K562 (cell line): ENCODE data around the gene ZNRD2. TPM values are rescaled to one million over a fixed set of nuclear protein-coding genes. Genes with fewer than 3 reads are reported as not detected.

ENCODE experiments used
- ATAC-seq: fragments of 200-7000 bp; cut with Tn5 transposase; 3 replicates; pipeline ENCODE4 v1.9.1; 2020; ENCODE audit warnings: moderate library complexity
- BruUV-seq: library from RNA; stranded (reverse); fragments of 400-500 nt; replicated peaks from 2 replicates; lab custom pipeline; 2021; lab: Mats Ljungman, UMichigan
- CTCF ChIA-PET: fragments of 300-600 bp; formaldehyde crosslinking; extraction: SDS; loops from one replicate; lab custom pipeline; 2021; ENCODE audit warnings: low intra/inter-chr PET ratio; lab: Yijun Ruan, JAX
- POLR2A ChIA-PET: fragments of 300-600, 350-650 bp; sonication (Branson Sonifier 250); formaldehyde crosslinking; extraction: SDS; loops from one replicate; lab custom pipeline; 2021; ENCODE audit warnings: antibody characterized with exemption, inconsistent platforms; lab: Yijun Ruan, JAX
- DNase-seq, 4 experiments: peaks; one replicate each; pipeline versions ENCODE4 v3.0.0 to v3.0.0-alpha.2; 2011 to 2018; ENCODE audit warnings: low spot score in 3 of 4, mixed read lengths in 3 of 4; ENCODE audit errors: extremely low read depth in 1 of 4
- FAIRE-seq: peaks from 2 replicates; lab custom pipeline; 2011; peaks lifted over from hg19 to GRCh38; lab: Jason Lieb, UNC
- H2AFZ ChIP-seq: 2 replicates; pipeline ENCODE4 v1.6.0; 2011; ENCODE audit warnings: low read depth, low read length, control low read depth, inconsistent platforms
- H3K27ac ChIP-seq: fragments of 200-600 bp; 3 replicates; pipeline ENCODE4 v1.8.0; 2011; ENCODE audit warnings: low read depth, mild to moderate bottlenecking, control low read depth, inconsistent platforms, low read length, moderate library complexity, mixed read lengths; ENCODE audit errors: extremely low read depth
- H3K27me3 ChIP-seq, 2 experiments: fragments of 300-600 bp in 1 of 2; 2 replicates in 1 of 2; 3 replicates in 1 of 2; pipeline versions ENCODE4 v1.6.0 to v1.8.0; 2011; ENCODE audit warnings: inconsistent platforms in 2 of 2, low read length in 2 of 2, mild to moderate bottlenecking in 1 of 2, mixed read lengths in 1 of 2, moderate library complexity in 1 of 2; ENCODE audit not compliant: control insufficient read depth in 2 of 2, insufficient read depth in 2 of 2
- H3K36me3 ChIP-seq: fragments of 300-600 bp; 3 replicates; pipeline ENCODE4 v1.8.0; 2011; ENCODE audit warnings: mild to moderate bottlenecking, low read length, inconsistent platforms; ENCODE audit not compliant: control insufficient read depth, insufficient read depth
- H3K4me1 ChIP-seq, 2 experiments: fragments of 200-600 bp in 1 of 2; replicated peaks in 1 of 2; 2 replicates in 1 of 2; 3 replicates in 1 of 2; pipeline versions ENCODE4 v1.5.1 to v1.8.0; 2011; ENCODE audit warnings: inconsistent platforms in 2 of 2, low read length in 2 of 2, mild to moderate bottlenecking in 1 of 2, mixed read lengths in 1 of 2, moderate library complexity in 1 of 2; ENCODE audit not compliant: control insufficient read depth in 2 of 2, insufficient read depth in 2 of 2
- H3K4me2 ChIP-seq: 2 replicates; pipeline ENCODE4 v1.6.1; 2011; ENCODE audit warnings: low read length, control low read depth, inconsistent platforms, mixed read lengths; ENCODE audit not compliant: insufficient read depth
- H3K4me3 ChIP-seq: fragments of 200-600 bp; sonication (generic), shearing (Covaris generic); 2 replicates; pipeline ENCODE4 v1.5.1; 2016; ENCODE audit warnings: control low read depth, inconsistent platforms
- H3K79me2 ChIP-seq: fragments of 200-600 bp; 3 replicates; pipeline ENCODE4 v1.8.0; 2011; ENCODE audit warnings: low read length, inconsistent platforms; ENCODE audit not compliant: control insufficient read depth, insufficient read depth
- H3K9ac ChIP-seq, 2 experiments: 2 replicates each; pipeline versions ENCODE4 v1.6.0 to v1.6.1; 2011; ENCODE audit warnings: low read depth in 2 of 2, low read length in 2 of 2, control low read depth in 1 of 2, inconsistent platforms in 1 of 2, mild to moderate bottlenecking in 1 of 2, mixed read lengths in 1 of 2; ENCODE audit not compliant: insufficient read depth in 1 of 2
- H3K9me1 ChIP-seq: one replicate; pipeline ENCODE4 v1.6.0; 2011; ENCODE audit warnings: inconsistent platforms, mild to moderate bottlenecking, low read length, moderate library complexity; ENCODE audit not compliant: control insufficient read depth, insufficient read depth
- H3K9me3 ChIP-seq: replicated peaks from 2 replicates; pipeline ENCODE4 v1.5.1; 2011; ENCODE audit warnings: low read depth, low read length, inconsistent platforms; ENCODE audit not compliant: control insufficient read depth, insufficient read depth
- H4K20me1 ChIP-seq: replicated peaks from 2 replicates; pipeline ENCODE4 v1.6.1; 2011; ENCODE audit warnings: low read length, inconsistent platforms, mixed read lengths; ENCODE audit not compliant: control insufficient read depth, insufficient read depth
- ATF1 ChIP-seq, 2 experiments: fragments of 450-650 bp in 1 of 2; IDR thresholded peaks; 2 replicates each; pipeline ENCODE4 v1.6.1; 2016; ENCODE audit warnings: missing compliant biosample characterization in 1 of 2, missing genetic modification characterization in 1 of 2
- CHD2 ChIP-seq: IDR thresholded peaks from 2 replicates; pipeline ENCODE4 v1.6.1; 2011; ENCODE audit warnings: low read depth, low read length
- EP400 ChIP-seq: fragments of 450-650 bp; IDR thresholded peaks from 2 replicates; pipeline ENCODE4 v1.6.1; 2017; ENCODE audit warnings: antibody characterized with exemption, mild to moderate bottlenecking, moderate library complexity
- FOXK1 ChIP-seq: sonication (generic); formaldehyde crosslinking; IDR thresholded peaks from 2 replicates; pipeline ENCODE4 v1.8.0; 2022; ENCODE audit warnings: missing genetic modification reagents, mild to moderate bottlenecking, borderline replicate concordance
- RBFOX2 ChIP-seq: fragments of 200-400 bp; formaldehyde crosslinking; IDR thresholded peaks from 2 replicates; pipeline ENCODE4 v1.6.1; 2017; ENCODE audit warnings: low read depth, mild to moderate bottlenecking, low read length, moderate library complexity
- SMAD4 ChIP-seq: fragments of 250-450 bp; sonication (Bioruptor Pico); conservative IDR thresholded peaks from 2 replicates; pipeline ENCODE4 v1.8.0; 2021; ENCODE audit warnings: inconsistent platforms, mild to moderate bottlenecking, moderate library complexity
- WGBS: fragments of 100-300 bp; shearing (Covaris generic); methylation state at CpG from one replicate; pipeline ENCODE4 v1.1.6; 2016; ENCODE audit warnings: low coverage, mixed read lengths; ENCODE audit not compliant: insufficient coverage; ENCODE audit errors: missing lambda C conversion rate; 5-methylcytosine and 5-hydroxymethylcytosine counted together
- in situ Hi-C: fragments of 300-500 bp; cut with MboI; formaldehyde crosslinking; loops from 4 replicates; pipeline ENCODE4 v1.15.0; 2018; ENCODE audit warnings: inconsistent platforms, mixed read lengths
- intact Hi-C: fragments of 100-400 bp; cut with micrococcal nuclease; formaldehyde crosslinking; loops from 2 replicates; pipeline ENCODE4 v1.14.2; 2022
- polyA plus RNA-seq, 8 experiments: library from polyadenylated mRNA; depleted of rRNA in 4 of 8; stranded (reverse) in 5 of 8; unstranded in 3 of 8; fragments of >200 nt; fragmentation: Nextera tagmentation in 2 of 8; fragmentation: Illumina TruSeq in 1 of 8; extraction: Ambion mirVana in 2 of 8; extraction: Trizol in 1 of 8; gene quantifications; 2 replicates each; pipeline versions ENCODE4 v1.2.1 to v1.2.3, GENCODE V29; 2011 to 2014; ENCODE audit warnings: inconsistent platforms in 1 of 8, missing spikeins in 1 of 8
- total RNA-seq, 7 experiments: library from RNA; depleted of rRNA in 6 of 7; stranded (reverse); fragments of >200 nt in 6 of 7; fragmentation: Illumina TruSeq in 2 of 7; extraction: Trizol in 2 of 7; gene quantifications; 2 replicates each; pipeline versions ENCODE4 v1.2.1 to v1.2.3, GENCODE V29; 2011 to 2021; ENCODE audit warnings: low replicate concordance in 1 of 7
- TF ChIP-seq, protein P1 (sequence below), 2 experiments: IDR thresholded peaks; 2 replicates each; pipeline ENCODE4 v1.6.1; 2011; ENCODE audit warnings: borderline replicate concordance in 1 of 2, control low read depth in 1 of 2, low read depth in 1 of 2, low read length in 1 of 2, mild to moderate bottlenecking in 1 of 2, mixed read lengths in 1 of 2, moderate library complexity in 1 of 2; ENCODE audit not compliant: insufficient read depth in 1 of 2, insufficient read length in 1 of 2, poor library complexity in 1 of 2, severe bottlenecking in 1 of 2; ENCODE audit errors: extremely low read depth in 1 of 2
- TF ChIP-seq, protein P2 (sequence below): sonication (generic); formaldehyde crosslinking; IDR thresholded peaks from 2 replicates; pipeline ENCODE4 v1.8.1; 2023; ENCODE audit warnings: mild to moderate bottlenecking, missing genetic modification reagents

Gene ZNRD2
- total and polyA plus RNA-seq, 9 of the 15 experiments (the other 6 are each of a cell fraction or from before 2014, with no cell fraction given): 13.4 to 129 (median 60.4) TPM

DNA sequence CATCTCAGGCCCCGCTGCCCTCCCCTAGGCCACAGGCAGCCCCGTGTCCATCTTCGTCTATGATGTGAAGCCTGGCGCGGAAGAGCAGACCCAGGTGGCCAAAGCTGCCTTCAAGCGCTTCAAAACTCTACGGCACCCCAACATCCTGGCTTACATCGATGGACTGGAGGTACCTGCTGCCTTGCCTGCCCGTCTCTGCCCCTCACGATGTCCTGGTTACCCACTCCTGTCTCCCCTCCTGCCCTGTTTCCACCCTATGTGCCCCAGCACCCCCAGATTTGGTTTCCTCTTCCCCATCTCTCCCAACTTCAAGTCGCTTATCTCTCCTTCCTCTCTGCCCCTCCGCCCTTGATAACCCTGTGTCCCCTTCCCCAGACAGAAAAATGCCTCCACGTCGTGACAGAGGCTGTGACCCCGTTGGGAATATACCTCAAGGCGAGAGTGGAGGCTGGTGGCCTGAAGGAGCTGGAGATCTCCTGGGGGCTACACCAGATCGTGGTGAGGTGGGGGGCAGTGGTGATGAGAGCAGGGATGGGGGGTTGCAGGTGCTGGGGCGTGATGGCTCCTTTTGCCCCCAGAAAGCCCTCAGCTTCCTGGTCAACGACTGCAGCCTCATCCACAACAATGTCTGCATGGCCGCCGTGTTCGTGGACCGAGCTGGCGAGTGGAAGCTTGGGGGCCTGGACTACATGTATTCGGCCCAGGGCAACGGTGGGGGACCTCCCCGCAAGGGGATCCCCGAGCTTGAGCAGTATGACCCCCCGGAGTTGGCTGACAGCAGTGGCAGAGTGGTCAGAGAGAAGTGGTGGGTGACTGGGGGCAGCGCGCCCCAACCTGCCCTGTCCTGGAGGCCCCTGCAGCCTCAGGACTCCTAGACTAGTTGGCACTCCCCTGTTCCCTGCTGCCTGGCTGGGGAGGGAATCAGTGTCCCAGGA lies 44.5 kb upstream of the ZNRD2 start (continued):
- 0 out of 2 replicates have a peak, but pooled peaks have one; percentile 5 for TF ChIP-seq SMAD4
- TF ChIP-seq, protein P1, sequence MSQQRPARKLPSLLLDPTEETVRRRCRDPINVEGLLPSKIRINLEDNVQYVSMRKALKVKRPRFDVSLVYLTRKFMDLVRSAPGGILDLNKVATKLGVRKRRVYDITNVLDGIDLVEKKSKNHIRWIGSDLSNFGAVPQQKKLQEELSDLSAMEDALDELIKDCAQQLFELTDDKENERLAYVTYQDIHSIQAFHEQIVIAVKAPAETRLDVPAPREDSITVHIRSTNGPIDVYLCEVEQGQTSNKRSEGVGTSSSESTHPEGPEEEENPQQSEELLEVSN (IDR thresholded peaks at IDR 0.05; ENCODE audit: borderline replicate concordance in 1 of 2, extremely low read depth in 1 of 2, insufficient read depth in 1 of 2, insufficient read length in 1 of 2, low read depth in 1 of 2, low read length in 1 of 2, poor library complexity in 1 of 2, severe bottlenecking in 1 of 2): peak in 1 of 2 experiments; percentile 8
- TF ChIP-seq RBFOX2: peak; percentile 18
- no peak; the same call in 1 of the 2 replicates for TF ChIP-seq EP400
- no peak for TF ChIP-seq ATF1 (CRISPR knock-in tag; IDR thresholded peaks at IDR 0.05)
- TF ChIP-seq ATF1 (tag; IDR thresholded peaks at IDR 0.05): peak; percentile 21

DNA sequence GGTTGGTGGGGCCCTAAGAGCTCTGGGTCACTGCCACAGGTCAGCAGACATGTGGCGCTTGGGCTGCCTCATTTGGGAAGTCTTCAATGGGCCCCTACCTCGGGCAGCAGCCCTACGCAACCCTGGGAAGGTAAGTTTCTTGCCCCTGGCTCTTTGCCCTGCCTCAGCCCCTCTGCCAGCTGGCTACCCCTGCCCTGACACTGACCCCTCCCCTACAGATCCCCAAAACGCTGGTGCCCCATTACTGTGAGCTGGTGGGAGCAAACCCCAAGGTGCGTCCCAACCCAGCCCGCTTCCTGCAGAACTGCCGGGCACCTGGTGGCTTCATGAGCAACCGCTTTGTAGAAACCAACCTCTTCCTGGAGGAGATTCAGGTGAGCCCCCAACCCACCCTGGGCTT lies 43.5 kb upstream of the ZNRD2 start:
- H2AFZ ChIP-seq: no peak overlapping the region
- no peaks in the 10 kb centered on the region for H3K9me3 ChIP-seq
- DNase-seq: no peak
- H3K4me1 ChIP-seq: peaks cover 37 to 39% of the 10 kb centered on the region in 2 experiments
- no peak overlapping the region for H3K27ac ChIP-seq
- H3K4me3 ChIP-seq: no peak overlapping the region
- WGBS: 100% methylated on average over 7 of the region's 8 CpGs
- in situ Hi-C loops (no loop called here), intact Hi-C loops (loop anchor here (5.0 kb wide), 1 partner anchor 46 kb away; the partner anchor contains the start of genes FAM89B and ZNRD2)
- H3K36me3 ChIP-seq: peaks cover 52% of the 10 kb centered on the region; the same call in 2 of the 3 replicates
- H3K79me2 ChIP-seq: peaks cover 26% of the 10 kb centered on the region
- ChIA-PET POLR2A (interaction anchor here (0.6 to 6.5 kb wide), 7 partner anchors 9 to 102 kb away, joined by 3 to 48 read pairs (median 4); partner anchors contain the start of genes MALAT1 and NEAT1), CTCF (no interaction called here)
- TF ChIP-seq CHD2 (no peak), FOXK1 (CRISPR knock-in tag) (no peak), RBFOX2 (0 out of 2 replicates have a peak, but pooled peaks have one; percentile 2)
- TF ChIP-seq, protein P2, sequence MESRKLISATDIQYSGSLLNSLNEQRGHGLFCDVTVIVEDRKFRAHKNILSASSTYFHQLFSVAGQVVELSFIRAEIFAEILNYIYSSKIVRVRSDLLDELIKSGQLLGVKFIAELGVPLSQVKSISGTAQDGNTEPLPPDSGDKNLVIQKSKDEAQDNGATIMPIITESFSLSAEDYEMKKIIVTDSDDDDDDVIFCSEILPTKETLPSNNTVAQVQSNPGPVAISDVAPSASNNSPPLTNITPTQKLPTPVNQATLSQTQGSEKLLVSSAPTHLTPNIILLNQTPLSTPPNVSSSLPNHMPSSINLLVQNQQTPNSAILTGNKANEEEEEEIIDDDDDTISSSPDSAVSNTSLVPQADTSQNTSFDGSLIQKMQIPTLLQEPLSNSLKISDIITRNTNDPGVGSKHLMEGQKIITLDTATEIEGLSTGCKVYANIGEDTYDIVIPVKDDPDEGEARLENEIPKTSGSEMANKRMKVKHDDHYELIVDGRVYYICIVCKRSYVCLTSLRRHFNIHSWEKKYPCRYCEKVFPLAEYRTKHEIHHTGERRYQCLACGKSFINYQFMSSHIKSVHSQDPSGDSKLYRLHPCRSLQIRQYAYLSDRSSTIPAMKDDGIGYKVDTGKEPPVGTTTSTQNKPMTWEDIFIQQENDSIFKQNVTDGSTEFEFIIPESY: no peak
- no peak for FAIRE-seq
- no TSS peak for BruUV-seq
- H3K27me3 ChIP-seq: no peaks in the 10 kb centered on the region
- peaks cover 4% of the 10 kb centered on the region for H3K9me1 ChIP-seq
- ATAC-seq: no peak
- H4K20me1 ChIP-seq: 0 out of 2 replicates have a peak, but pooled peaks cover 7% of the 10 kb centered on the region
- no peak overlapping the region for H3K4me2 ChIP-seq
- peak overlapping the region in 1 of 2 experiments; percentile 94; a peak in 2 of 4 replicates for H3K9ac ChIP-seq
